IMR-90 (cell line): ENCODE data around the gene ZNF827. TPM values are rescaled to one million over a fixed set of nuclear protein-coding genes. Genes with fewer than 3 reads are reported as not detected.

Experiments used
- ATAC-seq: fragments of 200-7000 bp; cut with Tn5 transposase; 2 replicates; pipeline ENCODE4 v1.9.1; 2020; ENCODE audit warnings: low read depth, mild to moderate bottlenecking, moderate library complexity
- BruUV-seq: library from RNA; stranded (reverse); fragments of 400-500 nt; replicated peaks from 2 replicates; lab custom pipeline; 2021; lab: Mats Ljungman, UMichigan
- CTCF ChIA-PET: fragments of 300-600 bp; formaldehyde crosslinking; extraction: SDS; loops from one replicate; lab custom pipeline; 2021; ENCODE audit warnings: antibody characterized with exemption; lab: Yijun Ruan, JAX
- POLR2A ChIA-PET: fragments of 300-600 bp; sonication (Branson Sonifier 250); formaldehyde crosslinking; loops from one replicate; lab custom pipeline; 2022; ENCODE audit warnings: antibody characterized with exemption; ENCODE audit not compliant: unreplicated experiment; lab: Charles Lee
- DNase-seq: peaks from one replicate; pipeline ENCODE4 v3.0.0; 2013
- H2AFZ ChIP-seq: replicated peaks from 2 replicates; pipeline ENCODE3; 2013; ENCODE audit warnings: low read length, mild to moderate bottlenecking; ENCODE audit not compliant: poor library complexity
- H2AK5ac ChIP-seq: 2 replicates; pipeline ENCODE4 v1.6.1; 2013; ENCODE audit warnings: low read depth, low read length, inconsistent platforms
- H2AK9ac ChIP-seq: replicated peaks from 2 replicates; pipeline ENCODE3; 2013; ENCODE audit warnings: mild to moderate bottlenecking, low read depth, low read length, moderate library complexity; ENCODE audit not compliant: poor library complexity
- H2BK120ac ChIP-seq: 2 replicates; pipeline ENCODE4 v1.6.1; 2013; ENCODE audit warnings: low read depth, low read length, inconsistent platforms
- H2BK15ac ChIP-seq: 3 replicates; pipeline ENCODE4 v1.6.1; 2013; ENCODE audit warnings: low read depth, low read length, inconsistent platforms
- H2BK20ac ChIP-seq: 2 replicates; pipeline ENCODE4 v1.6.1; 2013; ENCODE audit warnings: low read depth, mild to moderate bottlenecking, inconsistent platforms, low read length, moderate library complexity
- H2BK5ac ChIP-seq: 2 replicates; pipeline ENCODE4 v1.6.1; 2013; ENCODE audit warnings: mild to moderate bottlenecking, low read depth, low read length, inconsistent platforms; ENCODE audit not compliant: poor library complexity, severe bottlenecking
- H3K14ac ChIP-seq: replicated peaks from 2 replicates; pipeline ENCODE4 v1.6.1; 2013; ENCODE audit warnings: low read depth, low read length, inconsistent platforms
- H3K18ac ChIP-seq: 2 replicates; pipeline ENCODE4 v1.6.1; 2013; ENCODE audit warnings: low read depth, low read length, control low read depth
- H3K23ac ChIP-seq: 2 replicates; pipeline ENCODE4 v1.6.1; 2013; ENCODE audit warnings: low read depth, low read length, inconsistent platforms
- H3K27ac ChIP-seq: 2 replicates; pipeline ENCODE4 v1.5.1; 2013; ENCODE audit warnings: mild to moderate bottlenecking, control low read depth, low read length; ENCODE audit not compliant: insufficient read depth
- H3K27me3 ChIP-seq: 2 replicates; pipeline ENCODE4 v1.6.1; 2013; ENCODE audit warnings: low read length; ENCODE audit not compliant: control insufficient read depth, insufficient read depth
- H3K36me3 ChIP-seq: 2 replicates; pipeline ENCODE4 v1.6.1; 2013; ENCODE audit warnings: low read length, mixed read lengths; ENCODE audit not compliant: control insufficient read depth, insufficient read depth
- H3K4ac ChIP-seq: 2 replicates; pipeline ENCODE4 v1.6.1; 2013; ENCODE audit warnings: low read depth, low read length, inconsistent platforms
- H3K4me1 ChIP-seq: 2 replicates; pipeline ENCODE4 v1.6.1; 2013; ENCODE audit warnings: low read length, mixed read lengths; ENCODE audit not compliant: control insufficient read depth, insufficient read depth
- H3K4me2 ChIP-seq: 2 replicates; pipeline ENCODE4 v1.6.1; 2013; ENCODE audit warnings: low read depth, mild to moderate bottlenecking, control low read depth, low read length, moderate library complexity
- H3K4me3 ChIP-seq: 2 replicates; pipeline ENCODE4 v1.5.1; 2013; ENCODE audit warnings: low read depth, mild to moderate bottlenecking, control low read depth, low read length, moderate library complexity; ENCODE audit not compliant: insufficient read depth
- H3K56ac ChIP-seq: 2 replicates; pipeline ENCODE4 v1.6.1; 2013; ENCODE audit warnings: low read length, inconsistent platforms; ENCODE audit not compliant: insufficient read depth; ENCODE audit errors: extremely low read depth
- H3K79me1 ChIP-seq, 2 experiments: 2 replicates each; pipeline ENCODE4 v1.6.1; 2013; ENCODE audit warnings: low read length in 2 of 2, inconsistent platforms in 1 of 2, low read depth in 1 of 2
- H3K9ac ChIP-seq: 2 replicates; pipeline ENCODE4 v1.6.1; 2013; ENCODE audit warnings: low read depth, low read length, control low read depth
- H3K9me1 ChIP-seq: 2 replicates; pipeline ENCODE4 v1.6.1; 2013; ENCODE audit warnings: low read length, inconsistent platforms; ENCODE audit not compliant: insufficient read depth
- H3K9me3 ChIP-seq: 2 replicates; pipeline ENCODE4 v1.6.1; 2013; ENCODE audit warnings: low read length; ENCODE audit not compliant: control insufficient read depth, insufficient read depth
- H4K20me1 ChIP-seq: 2 replicates; pipeline ENCODE4 v1.6.1; 2013; ENCODE audit warnings: low read length, inconsistent platforms; ENCODE audit not compliant: insufficient read depth
- H4K5ac ChIP-seq: 2 replicates; pipeline ENCODE4 v1.6.1; 2013; ENCODE audit warnings: mild to moderate bottlenecking, low read depth, low read length, control low read depth
- H4K8ac ChIP-seq, 2 experiments: 2 replicates each; pipeline ENCODE4 v1.6.1; 2013; ENCODE audit warnings: low read depth in 2 of 2, low read length in 2 of 2, control low read depth in 1 of 2, inconsistent platforms in 1 of 2
- H4K91ac ChIP-seq: 2 replicates; pipeline ENCODE4 v1.6.1; 2013; ENCODE audit warnings: low read depth, low read length, inconsistent platforms; ENCODE audit not compliant: insufficient read depth
- ELK1 ChIP-seq: fragments of 150-350 bp; IDR thresholded peaks from 2 replicates; pipeline ENCODE4 v1.6.1; 2016; ENCODE audit warnings: low read depth, mild to moderate bottlenecking, low read length, moderate library complexity, borderline replicate concordance
- FOS ChIP-seq: fragments of 150-350 bp; IDR thresholded peaks from 2 replicates; pipeline ENCODE4 v1.6.1; 2016; ENCODE audit warnings: low read depth, low read length
- MAFK ChIP-seq: IDR thresholded peaks from 2 replicates; pipeline ENCODE4 v1.6.1; 2012; ENCODE audit warnings: low read depth, low read length, improper control_type of control experiment
- MAZ ChIP-seq: IDR thresholded peaks from 2 replicates; pipeline ENCODE4 v1.6.1; 2012; ENCODE audit warnings: low read depth, mild to moderate bottlenecking, low read length, improper control_type of control experiment, moderate library complexity, borderline replicate concordance
- NFE2L2 ChIP-seq: fragments of 150-350 bp; IDR thresholded peaks from 2 replicates; pipeline ENCODE4 v1.6.1; 2016; ENCODE audit warnings: low read depth, mild to moderate bottlenecking, low read length
- RCOR1 ChIP-seq: IDR thresholded peaks from 2 replicates; pipeline ENCODE4 v1.6.1; 2012; ENCODE audit warnings: mild to moderate bottlenecking, low read length, improper control_type of control experiment; ENCODE audit not compliant: insufficient replicate concordance
- RFX5 ChIP-seq: IDR thresholded peaks from 2 replicates; pipeline ENCODE4 v1.8.0; 2012; ENCODE audit warnings: low read depth, mild to moderate bottlenecking, low read length, moderate library complexity
- SMC3 ChIP-seq: fragments of 150-350 bp; IDR thresholded peaks from 2 replicates; pipeline ENCODE4 v1.6.1; 2016; ENCODE audit warnings: low read depth, mild to moderate bottlenecking, antibody characterized with exemption, low read length, moderate library complexity
- USF2 ChIP-seq: fragments of 150-350 bp; IDR thresholded peaks from 2 replicates; pipeline ENCODE4 v1.6.1; 2017; ENCODE audit warnings: mild to moderate bottlenecking, antibody characterized with exemption, low read length, low read depth
- whole genome bisulfite sequencing, 2 experiments: methylation state at CpG; one replicate each; pipeline versions ENCODE4 v1.1.5 to v1.1.7; 2013; ENCODE audit warnings: missing lambda C conversion rate in 2 of 2; ENCODE audit not compliant: insufficient read length in 1 of 2; ENCODE audit errors: extremely low coverage in 2 of 2; 5-methylcytosine and 5-hydroxymethylcytosine counted together
- dilution Hi-C: fragments of 300-500 bp; cut with HindIII; formaldehyde crosslinking; loops from one replicate; pipeline ENCODE4 v1.14.3; 2018; ENCODE audit warnings: low sequenced_read_pairs; ENCODE audit not compliant: unreplicated experiment
- in situ Hi-C: fragments of 300-500 bp; cut with MboI; formaldehyde crosslinking; loops from 3 replicates; pipeline ENCODE4 v1.14.3; 2019; ENCODE audit warnings: low sequenced_read_pairs, inconsistent platforms, mixed read lengths
- intact Hi-C: fragments of 100-400 bp; cut with micrococcal nuclease; formaldehyde crosslinking; loops from 2 replicates; pipeline ENCODE4 v1.10.0; 2022
- polyA plus RNA-seq, 3 experiments: library from polyadenylated mRNA; depleted of rRNA; stranded (reverse); fragments of >200 nt; gene quantifications; 2 replicates each; pipeline ENCODE4 v1.2.3, GENCODE V29; 2012; ENCODE audit warnings: low replicate concordance in 1 of 3
- total RNA-seq: library from RNA; depleted of rRNA; stranded (reverse); fragments of >200 nt; gene quantifications from 2 replicates; pipeline ENCODE4 v1.2.3, GENCODE V29; 2012

ZNF827 gene
- total and polyA plus RNA-seq, 2 of the 4 experiments (the other 2 are of a cell fraction) = 6.6 to 31.7 TPM

GRCh38 chr4:145808848-145809512 is 129.6 kb downstream of the ZNF827 start:
- peak overlapping the region; percentile 81; the same call in 1 of the 2 replicates for H4K5ac ChIP-seq
- no CpG with 5 or more reads among the region's 3 CpGs for WGBS, 2 experiments
- peak overlapping the region; percentile 91; the same call in 1 of the 2 replicates for H2AK5ac ChIP-seq
- H3K56ac ChIP-seq = no peak overlapping the region
- H3K9me3 ChIP-seq = peaks cover 6% of the 10 kb centered on the region
- no peak overlapping the region for H2AFZ ChIP-seq
- ChIA-PET CTCF (no interaction called here), POLR2A (no interaction called here)
- BruUV-seq = no TSS peak
- no peak overlapping the region for H2AK9ac ChIP-seq
- H3K36me3 ChIP-seq = peaks cover 11% of the 10 kb centered on the region
- H3K23ac ChIP-seq = no peak overlapping the region
- peak overlapping the region; percentile 96 for H4K91ac ChIP-seq
- peak overlapping the region; percentile 75 for H3K27ac ChIP-seq
- no peak for TF ChIP-seq RCOR1
- no peak for TF ChIP-seq RFX5
- no peak for TF ChIP-seq SMC3
- no peak for TF ChIP-seq MAFK
- TF ChIP-seq MAZ = no peak
- TF ChIP-seq FOS = no peak
- TF ChIP-seq NFE2L2 = no peak
- no peak for TF ChIP-seq USF2
- no peak for TF ChIP-seq ELK1
- DNase-seq (no peak), ATAC-seq (no peak)
- H2BK120ac ChIP-seq = peak overlapping the region; percentile 82
- H3K9ac ChIP-seq = no peak overlapping the region
- H2BK20ac ChIP-seq = peak overlapping the region; percentile 90
- H3K4me2 ChIP-seq = no peak overlapping the region
- peaks cover 8 to 19% of the 10 kb centered on the region in 2 experiments for H3K79me1 ChIP-seq
- H3K14ac ChIP-seq = 0 out of 2 replicates have a peak overlapping the region, but pooled peaks have one; percentile 18
- peak overlapping the region; percentile 36 to 70 for H4K8ac ChIP-seq
- H2BK15ac ChIP-seq = peak overlapping the region; percentile 65; the same call in 2 of the 3 replicates
- H3K4me3 ChIP-seq = no peak overlapping the region
- in situ Hi-C loops = loop anchor here (5.0 kb wide), 1 partner anchor 72 kb away; no protein-coding TSS in a partner anchor
- H4K20me1 ChIP-seq = no peaks in the 10 kb centered on the region
- H3K18ac ChIP-seq = peak overlapping the region; percentile 87; the same call in 1 of the 2 replicates
- intact Hi-C loops = loop anchor here (2.0 to 10.0 kb wide), 2 partner anchors 128 to 634 kb away; no protein-coding TSS in a partner anchor
- dilution Hi-C loops = no loop called here
- H2BK5ac ChIP-seq = peak overlapping the region; percentile 87
- peaks cover 5% of the 10 kb centered on the region for H3K4me1 ChIP-seq
- H3K9me1 ChIP-seq = peaks cover 6% of the 10 kb centered on the region
- no peaks in the 10 kb centered on the region for H3K27me3 ChIP-seq
- peak overlapping the region; percentile 88 for H3K4ac ChIP-seq
